GM21825 (cell line): ENCODE data around the gene KCTD16.

Source experiments
- ATAC-seq: cut with Tn5 transposase; IDR thresholded peaks from one replicate; pipeline ENCODE4 v1.9.1; 2021; ENCODE audit warnings: mild to moderate bottlenecking, moderate library complexity; ENCODE audit not compliant: unreplicated experiment

Gene KCTD16

DNA sequence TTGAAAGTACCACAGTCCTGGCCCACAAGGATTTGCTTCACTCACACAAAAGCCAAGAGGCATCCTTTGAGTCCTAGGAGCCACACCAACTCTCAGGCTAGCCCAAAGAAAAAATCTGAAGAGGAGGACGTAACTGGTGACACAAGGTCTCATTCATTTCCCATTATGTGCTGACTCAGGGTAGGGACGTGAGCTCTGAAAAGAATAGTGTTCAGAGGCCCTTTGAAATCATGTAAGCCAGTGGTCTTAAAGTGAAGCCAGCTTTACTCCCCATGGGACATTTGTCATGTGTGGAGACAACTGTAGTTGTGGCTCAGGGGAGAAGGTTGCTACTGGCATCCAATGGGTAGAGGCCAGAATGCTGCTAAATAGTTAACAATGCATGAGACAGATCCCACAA, 332.4 kb downstream of the KCTD16 start:
- no peak for ATAC-seq

DNA sequence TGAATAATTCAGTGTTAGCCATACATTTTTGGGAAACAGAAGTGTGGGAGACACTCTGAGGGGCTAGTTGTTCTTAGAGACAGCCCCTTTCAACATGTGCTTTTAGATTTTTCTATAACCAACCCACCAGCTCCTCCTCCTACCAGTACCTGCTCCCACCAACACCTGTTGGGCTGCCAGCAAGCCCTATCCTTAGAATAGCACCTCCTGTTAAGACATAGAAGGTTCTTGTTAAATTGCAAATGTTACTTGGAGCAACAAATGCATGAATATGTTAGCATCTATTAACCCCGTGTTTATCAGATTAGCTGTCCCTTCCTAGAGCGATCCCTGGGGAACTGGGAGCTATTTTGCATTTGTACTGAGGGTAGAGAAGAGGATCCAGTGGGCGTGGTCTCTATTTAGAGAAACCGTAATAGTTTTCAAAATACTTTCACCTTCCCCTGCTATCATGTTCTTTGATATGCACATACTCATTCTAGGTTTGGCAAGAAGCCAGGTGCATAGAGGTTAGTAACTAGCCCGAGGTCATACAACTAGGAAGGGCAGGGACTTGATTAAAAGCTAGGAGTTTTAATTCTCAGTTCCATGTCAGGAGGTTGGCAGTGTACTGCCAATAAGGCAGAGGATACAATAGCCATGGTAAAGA, 334.4 kb downstream of the KCTD16 start:
- ATAC-seq, result no peak

DNA sequence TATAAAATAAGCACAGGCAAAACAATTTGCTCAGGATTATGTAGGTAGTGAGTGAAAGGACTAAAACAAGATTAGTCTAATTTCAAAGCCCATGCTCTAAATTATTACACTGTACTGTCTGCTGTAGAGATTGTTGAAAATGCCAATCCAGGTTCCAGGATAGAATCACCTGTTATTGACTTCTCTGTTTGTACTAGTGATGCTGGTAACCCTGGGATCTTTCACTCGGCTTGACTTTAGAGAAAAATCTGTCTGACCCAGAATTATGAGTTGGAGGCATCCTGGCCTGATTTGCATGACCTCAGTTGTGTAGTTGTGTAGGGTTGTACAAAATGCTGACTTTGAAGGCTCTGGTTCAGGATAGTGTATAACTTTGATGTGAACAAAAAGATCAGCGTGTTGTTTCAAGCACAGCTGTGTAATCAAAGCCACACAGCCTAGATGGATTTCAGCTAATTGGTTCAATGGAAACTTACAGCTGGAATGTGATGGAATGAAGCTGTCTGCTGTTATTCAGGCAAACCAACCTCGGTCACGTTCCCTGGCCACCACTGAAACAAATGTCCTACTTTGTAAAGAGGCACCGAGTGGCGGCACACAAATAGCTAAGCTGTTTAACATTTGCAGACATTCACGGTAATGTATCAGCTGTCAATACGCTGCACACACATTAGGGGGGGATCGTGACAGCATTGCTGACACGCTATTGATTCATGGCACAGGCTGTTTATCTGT, 340.3 kb downstream of the KCTD16 start:
- no peak for ATAC-seq

DNA sequence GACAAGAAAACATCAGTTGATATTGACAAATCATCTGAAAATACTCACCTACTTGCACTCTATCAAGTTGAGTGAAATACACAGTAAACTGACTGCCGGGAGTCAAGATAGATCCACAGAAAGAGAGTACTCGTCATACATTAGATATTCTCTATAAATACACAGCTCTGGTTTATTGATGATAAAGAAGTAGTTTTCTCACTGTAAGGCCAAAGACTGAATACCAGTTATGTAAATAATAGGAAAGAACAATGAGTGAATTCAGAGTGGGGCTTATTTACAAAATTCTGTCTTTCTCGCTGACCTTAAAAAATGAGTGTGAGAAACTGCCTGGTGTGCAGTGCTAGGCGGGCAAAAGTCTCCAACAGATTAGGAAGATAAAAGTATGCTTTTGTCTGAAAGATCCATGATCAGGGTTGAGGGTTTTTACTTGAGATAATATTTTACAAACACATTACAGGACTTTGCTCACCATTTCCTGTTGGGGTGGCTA, 341.0 kb downstream of the KCTD16 start:
- ATAC-seq, result no peak

DNA sequence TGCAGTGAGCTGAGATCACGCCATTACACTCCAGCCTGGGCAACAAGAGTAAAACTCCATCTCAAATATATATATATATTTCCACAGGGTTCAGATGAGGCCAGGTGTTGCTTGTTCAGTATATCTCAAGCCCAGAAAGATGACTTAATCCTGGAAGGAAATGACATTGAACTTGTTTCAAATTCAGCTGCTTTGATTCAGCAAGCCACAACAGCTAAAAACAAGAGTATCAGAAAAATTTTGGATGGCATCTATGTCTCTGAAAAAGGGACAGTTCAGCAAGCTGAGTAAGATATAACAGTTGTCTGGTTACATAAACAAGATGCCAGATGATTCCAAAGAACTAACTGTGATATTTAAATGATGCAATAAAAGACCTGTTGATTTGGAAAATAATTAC, 352.0 kb downstream of the KCTD16 start:
- ATAC-seq, result no peak

DNA sequence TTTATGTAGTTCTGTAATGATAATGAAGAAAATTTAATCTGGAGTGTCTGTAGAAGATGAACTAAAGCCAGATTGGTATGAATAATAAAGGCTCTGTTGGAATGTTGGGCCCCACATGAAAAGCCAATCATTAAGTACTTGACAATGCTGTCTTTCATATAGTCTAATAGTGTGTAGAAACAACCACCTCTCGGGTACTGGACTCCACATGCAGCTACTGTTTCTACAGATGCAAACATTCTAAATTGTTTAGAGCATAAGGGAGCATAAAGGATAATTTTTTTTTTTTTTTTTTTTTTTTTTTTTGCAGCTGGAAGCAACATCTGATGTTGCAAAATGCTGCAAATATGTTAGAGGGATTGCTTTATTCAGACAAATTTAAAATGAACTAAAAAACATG, 354.3 kb downstream of the KCTD16 start:
- ATAC-seq, result no peak

DNA sequence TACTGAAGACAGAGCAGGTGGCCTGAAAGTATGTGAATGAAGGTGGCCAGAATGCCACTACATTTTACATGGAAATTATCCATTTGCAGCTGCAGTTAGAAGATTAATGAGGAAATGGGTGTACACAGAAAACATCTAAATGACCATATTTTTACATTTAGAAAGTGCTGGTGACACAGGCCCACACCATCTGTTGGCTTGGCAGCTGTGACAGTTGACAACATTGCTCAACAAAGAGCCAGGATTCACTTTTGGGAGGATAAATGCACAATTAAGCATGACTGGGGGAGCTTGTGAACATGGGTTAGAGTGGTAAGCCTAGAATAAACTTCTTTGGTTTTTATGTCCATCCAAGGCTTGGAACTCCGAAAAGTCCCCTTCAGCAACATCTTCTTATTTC, 360.5 kb downstream of the KCTD16 start:
- no peak for ATAC-seq
